Measurements from ENCODE around the gene TOLLIP. TPM values are rescaled to one million over a fixed set of nuclear protein-coding genes. Genes with fewer than 3 reads are reported as not detected.
"Not testable (repeated sequence)": the region's sequence is repeated elsewhere in the genome, so short reads cannot be mapped to it uniquely, and the experiment has no call there.

The TOLLIP gene
- total RNA-seq, 1 experiment from 2014 or later: 53.4 TPM

GRCh38 chr11:1267441-1268100 is 41.9 kb downstream of the TOLLIP start:
- H3K27me3 Mint-ChIP-seq (ENCODE audit: unreplicated experiment): no peaks in the 10 kb centered on the region
- intact Hi-C loops (cut with micrococcal nuclease; ENCODE audit: unreplicated experiment): no loop called here
- DNase-seq: no peak
- no peak overlapping the region for H3K4me3 Mint-ChIP-seq (ENCODE audit: low read depth, unreplicated experiment)
- peaks cover 6% of the 10 kb centered on the region for H3K4me1 Mint-ChIP-seq (ENCODE audit: low read depth, unreplicated experiment)
- no peak for TF ChIP-seq CTCF (IDR thresholded peaks at IDR 0.05; ENCODE audit: unreplicated experiment)
- peaks cover 10% of the 10 kb centered on the region for H3K36me3 Mint-ChIP-seq (ENCODE audit: insufficient read depth, unreplicated experiment)
- no peak overlapping the region for H3K27ac Mint-ChIP-seq (ENCODE audit: unreplicated experiment)
- no TSS peak for BruUV-seq (replicated peaks)
- CTCF ChIA-PET: no interaction called here
- peaks cover 6% of the 10 kb centered on the region for H3K9me3 Mint-ChIP-seq (ENCODE audit: low read depth, unreplicated experiment)

GRCh38 chr11:1266976-1267375 is 42.5 kb downstream of the TOLLIP start:
- peaks cover 13% of the 10 kb centered on the region for H3K36me3 Mint-ChIP-seq (ENCODE audit: insufficient read depth, unreplicated experiment)
- H3K27ac Mint-ChIP-seq (ENCODE audit: unreplicated experiment); intact Hi-C loops (cut with micrococcal nuclease; ENCODE audit: unreplicated experiment); CTCF ChIA-PET; H3K27me3 Mint-ChIP-seq (ENCODE audit: unreplicated experiment); H3K4me1 Mint-ChIP-seq (ENCODE audit: low read depth, unreplicated experiment); DNase-seq; H3K9me3 Mint-ChIP-seq (ENCODE audit: low read depth, unreplicated experiment); H3K4me3 Mint-ChIP-seq (ENCODE audit: low read depth, unreplicated experiment); BruUV-seq (replicated peaks): not testable (repeated sequence)

- DNase-seq; H3K4me3 Mint-ChIP-seq (ENCODE audit: low read depth, unreplicated experiment); BruUV-seq (replicated peaks); H3K4me1 Mint-ChIP-seq (ENCODE audit: low read depth, unreplicated experiment); H3K27ac Mint-ChIP-seq (ENCODE audit: unreplicated experiment); CTCF ChIA-PET; intact Hi-C loops (cut with micrococcal nuclease; ENCODE audit: unreplicated experiment); H3K9me3 Mint-ChIP-seq (ENCODE audit: low read depth, unreplicated experiment); H3K27me3 Mint-ChIP-seq (ENCODE audit: unreplicated experiment): not testable (repeated sequence)
- peaks cover 16% of the 10 kb centered on the region for H3K36me3 Mint-ChIP-seq (ENCODE audit: insufficient read depth, unreplicated experiment)
Observed at GRCh38 chr11:1265480-1265879, 44.0 kb downstream of the TOLLIP start.

- H3K9me3 Mint-ChIP-seq (ENCODE audit: low read depth, unreplicated experiment); H3K4me3 Mint-ChIP-seq (ENCODE audit: low read depth, unreplicated experiment); H3K27ac Mint-ChIP-seq (ENCODE audit: unreplicated experiment); BruUV-seq (replicated peaks); H3K4me1 Mint-ChIP-seq (ENCODE audit: low read depth, unreplicated experiment); CTCF ChIA-PET; intact Hi-C loops (cut with micrococcal nuclease; ENCODE audit: unreplicated experiment); H3K27me3 Mint-ChIP-seq (ENCODE audit: unreplicated experiment): not testable (repeated sequence)
- peak; percentile 31 for DNase-seq
- H3K36me3 Mint-ChIP-seq (ENCODE audit: insufficient read depth, unreplicated experiment): peaks cover 18% of the 10 kb centered on the region
Observed at GRCh38 chr11:1264444-1264843, 45.0 kb downstream of the TOLLIP start.

- no peaks in the 10 kb centered on the region for H3K27me3 Mint-ChIP-seq (ENCODE audit: unreplicated experiment)
Observed at GRCh38 chr11:1263010-1263409, 46.4 kb downstream of the TOLLIP start.

More at GRCh38 chr11:1263010-1263409, 46.4 kb downstream of the TOLLIP start:
- peaks cover 9% of the 10 kb centered on the region for H3K4me1 Mint-ChIP-seq (ENCODE audit: low read depth, unreplicated experiment)
- H3K4me3 Mint-ChIP-seq (ENCODE audit: low read depth, unreplicated experiment): peak overlapping the region; percentile 75
- H3K36me3 Mint-ChIP-seq (ENCODE audit: insufficient read depth, unreplicated experiment): peaks cover 22% of the 10 kb centered on the region
- DNase-seq: peak; percentile 33
- TF ChIP-seq CTCF (IDR thresholded peaks at IDR 0.05; ENCODE audit: unreplicated experiment): no peak
- intact Hi-C loops (cut with micrococcal nuclease; ENCODE audit: unreplicated experiment): no loop called here
- CTCF ChIA-PET: interaction anchor here (0.8 to 1.2 kb wide), 3 partner anchors 70 to 179 kb away, joined by 3 read pairs; no protein-coding TSS in a partner anchor
- BruUV-seq (replicated peaks): no TSS peak
- peaks cover 6% of the 10 kb centered on the region for H3K9me3 Mint-ChIP-seq (ENCODE audit: low read depth, unreplicated experiment)
- H3K27ac Mint-ChIP-seq (ENCODE audit: unreplicated experiment): peak overlapping the region; percentile 75
